Measurements from ENCODE around the gene WDR46. TPM values are rescaled to one million over a fixed set of nuclear protein-coding genes. Genes with fewer than 3 reads are reported as not detected.

Gene WDR46
- total RNA-seq, 1 experiment from 2014 or later, result 57.0 TPM

- no peak overlapping the region for H3K27ac Mint-ChIP-seq (ENCODE audit: low read depth, unreplicated experiment)
- TF ChIP-seq CTCF (IDR thresholded peaks at IDR 0.05; ENCODE audit: unreplicated experiment), result no peak
- ChIA-PET CTCF (interaction anchor here (0.6 to 0.7 kb wide), 2 partner anchors 8 to 304 kb away, joined by 3 to 5 read pairs; no protein-coding TSS in a partner anchor), POLR2A (no interaction called here)
- no peaks in the 10 kb centered on the region for H3K4me1 Mint-ChIP-seq (ENCODE audit: insufficient read depth, unreplicated experiment)
- intact Hi-C loops (cut with micrococcal nuclease), result no loop called here
- no peak overlapping the region for H3K4me3 Mint-ChIP-seq (ENCODE audit: unreplicated experiment)
- no TSS peak for BruUV-seq (replicated peaks)
- no peak for DNase-seq (ENCODE audit: unreplicated experiment)
- no peaks in the 10 kb centered on the region for H3K9me3 Mint-ChIP-seq (ENCODE audit: unreplicated experiment)
- H3K36me3 Mint-ChIP-seq (ENCODE audit: insufficient read depth, unreplicated experiment), result no peaks in the 10 kb centered on the region
- peaks cover 56% of the 10 kb centered on the region for H3K27me3 Mint-ChIP-seq (ENCODE audit: insufficient read depth, unreplicated experiment)
Measured at GRCh38 chr6:33236852-33237251, 52.2 kb downstream of the WDR46 start.

- ChIA-PET POLR2A (no interaction called here), CTCF (interaction anchor here (0.6 to 1.5 kb wide), 4 partner anchors 8 to 87 kb away, joined by 3 to 5 read pairs (median 4); no protein-coding TSS in a partner anchor)
- no peaks in the 10 kb centered on the region for H3K4me1 Mint-ChIP-seq (ENCODE audit: insufficient read depth, unreplicated experiment)
- no peak overlapping the region for H3K27ac Mint-ChIP-seq (ENCODE audit: low read depth, unreplicated experiment)
- BruUV-seq (replicated peaks), result no TSS peak
- no peak overlapping the region for H3K4me3 Mint-ChIP-seq (ENCODE audit: unreplicated experiment)
- no peaks in the 10 kb centered on the region for H3K9me3 Mint-ChIP-seq (ENCODE audit: unreplicated experiment)
- intact Hi-C loops (cut with micrococcal nuclease), result no loop called here
- no peak for TF ChIP-seq CTCF (IDR thresholded peaks at IDR 0.05; ENCODE audit: unreplicated experiment)
- H3K27me3 Mint-ChIP-seq (ENCODE audit: insufficient read depth, unreplicated experiment), result peaks cover 59% of the 10 kb centered on the region
- DNase-seq (ENCODE audit: unreplicated experiment), result no peak
- H3K36me3 Mint-ChIP-seq (ENCODE audit: insufficient read depth, unreplicated experiment), result no peaks in the 10 kb centered on the region
Measured at GRCh38 chr6:33236328-33236727, 52.7 kb downstream of the WDR46 start.

GRCh38 chr6:33235221-33235634 is 53.8 kb downstream of the WDR46 start:
- Mint-ChIP-seq H3K27ac (ENCODE audit: low read depth, unreplicated experiment) (no peak overlapping the region), H3K4me3 (ENCODE audit: unreplicated experiment) (no peak overlapping the region), H3K27me3 (ENCODE audit: insufficient read depth, unreplicated experiment) (peaks cover 61% of the 10 kb centered on the region), H3K36me3 (ENCODE audit: insufficient read depth, unreplicated experiment) (no peaks in the 10 kb centered on the region), H3K9me3 (ENCODE audit: unreplicated experiment) (no peaks in the 10 kb centered on the region), H3K4me1 (ENCODE audit: insufficient read depth, unreplicated experiment) (no peaks in the 10 kb centered on the region)
- intact Hi-C loops (cut with micrococcal nuclease), result no loop called here
- CTCF ChIA-PET, result interaction anchor here (0.7 to 1.5 kb wide), 5 partner anchors 9 to 250 kb away, joined by 3 to 5 read pairs (median 4); no protein-coding TSS in a partner anchor
- POLR2A ChIA-PET, result no interaction called here
- no peak for TF ChIP-seq CTCF (IDR thresholded peaks at IDR 0.05; ENCODE audit: unreplicated experiment)
- DNase-seq (ENCODE audit: unreplicated experiment), result no peak
- BruUV-seq (replicated peaks), result no TSS peak

Small RNA genes lying within 50 kb of the gene (microRNA-seq; reads per million reads assigned to microRNA genes)
- not detected for gene MIR6834
- gene MIR6873, result not detected

Other genes with a start within 250 kb of the WDR46 start
- not detected in 2 replicates for gene HLA-DPA1, start 215.6 kb downstream of the WDR46 start, total RNA-seq (2022)
- gene HLA-DPB1, start 213.2 kb downstream of the WDR46 start, total RNA-seq (2022), result not detected in 2 replicates
- 0.91 and 1.5 TPM in 2 replicates for gene COL11A2, start 96.8 kb downstream of the WDR46 start, total RNA-seq (2022)
- gene RXRB, start 88.6 kb downstream of the WDR46 start, total RNA-seq (2022), result 29.6 and 35.1 TPM in 2 replicates
- gene SLC39A7, start 88.4 kb downstream of the WDR46 start, total RNA-seq (2022), result 118 and 187 TPM in 2 replicates
- gene HSD17B8, start 84.6 kb downstream of the WDR46 start, total RNA-seq (2022), result 26.4 and 26.6 TPM in 2 replicates
- gene RING1, start 80.7 kb downstream of the WDR46 start, total RNA-seq (2022), result 45.4 and 48.3 TPM in 2 replicates
- gene VPS52, start 17.4 kb downstream of the WDR46 start, total RNA-seq (2022), result 47.8 and 49.7 TPM in 2 replicates
- gene RPS18, start 17.2 kb downstream of the WDR46 start, total RNA-seq (2022), result 4,063 and 4,680 TPM in 2 replicates
- gene B3GALT4, start 12.1 kb downstream of the WDR46 start, total RNA-seq (2022), result 0.37 and 0.58 TPM in 2 replicates
- gene PFDN6, start 362 bp upstream of the WDR46 start, total RNA-seq (2022), result 54.7 and 67.1 TPM in 2 replicates
- gene RGL2, start 9.7 kb upstream of the WDR46 start, total RNA-seq (2022), result 30.4 and 37.9 TPM in 2 replicates
- gene TAPBP, start 24.8 kb upstream of the WDR46 start, total RNA-seq (2022), result 84.9 and 87.9 TPM in 2 replicates
- gene ZBTB22, start 28.5 kb upstream of the WDR46 start, total RNA-seq (2022), result 12.3 and 15.5 TPM in 2 replicates
- 39.7 and 47.7 TPM in 2 replicates for gene DAXX, start 33.7 kb upstream of the WDR46 start, total RNA-seq (2022)
- 20.3 and 27.1 TPM in 2 replicates for gene KIFC1, start 102.6 kb upstream of the WDR46 start, total RNA-seq (2022)
- 28.9 and 33.9 TPM in 2 replicates for gene PHF1, start 121.8 kb upstream of the WDR46 start, total RNA-seq (2022)
- 212 and 231 TPM in 2 replicates for gene CUTA, start 128.9 kb upstream of the WDR46 start, total RNA-seq (2022)
- gene SYNGAP1, start 130.8 kb upstream of the WDR46 start, total RNA-seq (2022), result 6.7 and 9.9 TPM in 2 replicates
- 7.5 and 8.3 TPM in 2 replicates for gene ZBTB9, start 165.3 kb upstream of the WDR46 start, total RNA-seq (2022)